ENCODE measurements around the gene SPSB3.

The SPSB3 gene

DNA sequence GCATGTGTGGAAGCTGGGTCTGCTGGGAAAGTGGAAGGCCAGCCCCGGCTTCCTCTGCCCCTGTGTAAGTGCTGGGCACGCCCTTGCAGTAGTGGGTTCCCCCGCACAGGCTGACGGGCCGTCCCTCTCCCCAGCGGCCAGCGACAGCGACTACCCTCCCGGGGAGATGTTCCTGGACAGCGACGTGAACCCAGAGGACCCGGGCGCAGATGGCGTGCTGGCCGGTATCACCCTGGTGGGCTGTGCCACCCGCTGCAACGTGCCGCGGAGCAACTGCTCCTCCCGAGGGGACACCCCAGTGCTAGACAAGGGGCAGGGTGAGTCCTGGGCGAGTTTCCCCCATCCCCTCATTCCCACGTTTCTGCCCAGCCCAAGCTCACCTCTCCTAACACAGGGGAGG, 16.5 kb downstream of the SPSB3 start:
- TF ChIP-seq, protein P1, sequence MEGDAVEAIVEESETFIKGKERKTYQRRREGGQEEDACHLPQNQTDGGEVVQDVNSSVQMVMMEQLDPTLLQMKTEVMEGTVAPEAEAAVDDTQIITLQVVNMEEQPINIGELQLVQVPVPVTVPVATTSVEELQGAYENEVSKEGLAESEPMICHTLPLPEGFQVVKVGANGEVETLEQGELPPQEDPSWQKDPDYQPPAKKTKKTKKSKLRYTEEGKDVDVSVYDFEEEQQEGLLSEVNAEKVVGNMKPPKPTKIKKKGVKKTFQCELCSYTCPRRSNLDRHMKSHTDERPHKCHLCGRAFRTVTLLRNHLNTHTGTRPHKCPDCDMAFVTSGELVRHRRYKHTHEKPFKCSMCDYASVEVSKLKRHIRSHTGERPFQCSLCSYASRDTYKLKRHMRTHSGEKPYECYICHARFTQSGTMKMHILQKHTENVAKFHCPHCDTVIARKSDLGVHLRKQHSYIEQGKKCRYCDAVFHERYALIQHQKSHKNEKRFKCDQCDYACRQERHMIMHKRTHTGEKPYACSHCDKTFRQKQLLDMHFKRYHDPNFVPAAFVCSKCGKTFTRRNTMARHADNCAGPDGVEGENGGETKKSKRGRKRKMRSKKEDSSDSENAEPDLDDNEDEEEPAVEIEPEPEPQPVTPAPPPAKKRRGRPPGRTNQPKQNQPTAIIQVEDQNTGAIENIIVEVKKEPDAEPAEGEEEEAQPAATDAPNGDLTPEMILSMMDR (IDR thresholded peaks at IDR 0.05; ENCODE audit: low read depth, low read length) = no peak
- no peak for DNase-seq (ENCODE audit: extremely low read depth, low read depth)

DNA sequence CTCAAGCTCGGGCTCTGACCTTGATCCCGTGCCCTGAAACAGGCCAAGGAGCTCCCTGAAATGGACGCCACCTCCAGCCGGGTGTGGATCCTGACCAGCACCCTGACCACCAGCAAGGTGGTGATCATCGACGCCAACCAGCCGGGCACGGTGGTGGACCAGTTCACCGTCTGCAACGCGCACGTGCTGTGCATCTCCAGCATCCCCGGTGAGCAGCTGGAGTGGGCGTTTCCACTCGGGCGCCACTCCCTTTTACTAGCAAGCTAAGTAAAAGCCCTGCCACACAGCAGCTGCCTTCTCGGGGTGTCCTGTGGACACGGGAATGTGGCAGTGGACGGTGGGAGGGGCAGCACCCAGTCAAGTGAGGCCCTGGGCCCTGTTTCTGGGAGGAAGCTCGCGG, 17.4 kb downstream of the SPSB3 start:
- TF ChIP-seq, protein P1 (IDR thresholded peaks at IDR 0.05; ENCODE audit: low read depth, low read length) = no peak
- no peak for DNase-seq (ENCODE audit: extremely low read depth, low read depth)

DNA sequence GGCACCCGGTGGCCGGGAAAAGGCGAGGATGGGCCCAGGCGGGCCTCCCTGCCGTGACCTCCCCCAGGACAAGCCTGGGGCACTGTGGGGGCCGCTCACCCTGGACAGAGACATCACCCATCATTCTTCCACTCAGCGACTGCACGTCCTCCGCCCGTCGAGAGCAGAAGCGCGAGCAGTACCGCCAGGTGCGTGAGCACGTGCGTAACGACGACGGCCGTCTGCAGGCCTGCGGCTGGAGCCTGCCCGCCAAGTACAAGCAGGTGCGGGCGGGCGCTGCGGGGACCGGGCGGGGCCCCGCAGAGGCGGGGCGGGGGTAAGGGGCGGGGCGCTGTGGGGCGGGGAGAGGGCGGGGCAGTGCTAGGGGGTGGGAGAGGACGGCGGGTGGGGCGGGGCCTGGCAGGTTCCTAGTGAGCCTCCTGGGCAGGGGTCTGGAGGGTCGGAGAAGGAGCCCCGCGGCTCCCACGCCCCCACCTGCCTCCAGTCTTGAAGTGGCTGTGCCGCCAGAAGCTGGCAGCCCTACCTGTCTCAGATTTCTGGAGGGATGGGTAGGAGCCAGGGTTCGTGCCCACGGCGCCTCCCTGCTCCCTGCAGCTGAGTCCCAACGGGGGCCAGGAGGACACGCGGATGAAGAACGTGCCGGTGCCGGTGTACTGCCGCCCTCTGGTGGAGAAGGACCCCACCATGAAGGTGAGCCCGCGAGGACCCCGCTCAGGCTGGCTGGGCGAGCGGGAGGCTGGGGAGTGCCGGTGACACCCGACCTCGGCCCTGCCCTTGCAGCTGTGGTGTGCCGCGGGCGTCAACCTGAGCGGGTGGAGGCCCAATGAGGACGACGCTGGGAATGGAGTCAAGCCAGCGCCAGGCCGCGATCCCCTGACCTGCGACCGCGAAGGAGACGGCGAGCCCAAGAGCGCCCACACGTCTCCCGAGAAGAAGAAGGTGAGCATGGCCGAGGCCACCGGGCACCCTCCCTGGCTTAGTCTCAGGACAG, 18.6 kb downstream of the SPSB3 start:
- TF ChIP-seq, protein P1 (IDR thresholded peaks at IDR 0.05; ENCODE audit: low read depth, low read length) = peak; percentile 29

DNA sequence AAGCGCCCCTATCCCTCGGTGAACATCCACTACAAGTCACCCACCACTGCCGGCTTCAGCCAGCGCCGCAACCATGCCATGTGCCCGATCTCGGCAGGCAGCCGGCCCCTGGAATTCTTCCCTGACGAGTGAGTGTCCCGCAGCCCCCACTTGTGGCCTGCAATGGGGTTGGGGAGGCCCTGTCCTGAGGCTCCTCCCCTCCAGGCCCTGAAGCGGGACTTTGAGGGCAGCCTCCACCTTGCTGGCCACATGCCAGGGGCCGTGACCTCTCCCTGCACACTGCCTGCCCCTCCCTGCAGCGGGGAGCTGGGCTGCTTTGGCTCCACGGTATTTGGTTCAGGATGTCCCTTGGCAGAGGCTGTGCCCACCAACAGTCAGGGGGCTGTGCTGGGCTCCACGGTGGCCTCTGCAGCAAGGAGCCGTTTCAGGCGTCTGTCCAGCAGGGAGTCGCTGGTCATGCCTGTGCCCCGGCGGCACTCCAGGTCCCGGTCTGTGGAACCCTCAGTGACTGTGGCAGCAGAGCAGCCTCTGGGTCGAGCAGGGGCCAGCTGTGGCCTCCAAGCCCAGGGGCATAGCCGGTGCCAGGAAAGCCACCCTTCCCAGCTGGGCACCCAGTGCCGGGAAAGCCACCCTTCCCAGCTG, 19.4 kb downstream of the SPSB3 start:
- TF ChIP-seq, protein P1 (IDR thresholded peaks at IDR 0.05; ENCODE audit: low read depth, low read length) = no peak
- DNase-seq (ENCODE audit: extremely low read depth, low read depth) = no peak

More for the DNA sequence above, 18.6 kb downstream of the SPSB3 start:
- DNase-seq (ENCODE audit: extremely low read depth, low read depth) = no peak

DNA sequence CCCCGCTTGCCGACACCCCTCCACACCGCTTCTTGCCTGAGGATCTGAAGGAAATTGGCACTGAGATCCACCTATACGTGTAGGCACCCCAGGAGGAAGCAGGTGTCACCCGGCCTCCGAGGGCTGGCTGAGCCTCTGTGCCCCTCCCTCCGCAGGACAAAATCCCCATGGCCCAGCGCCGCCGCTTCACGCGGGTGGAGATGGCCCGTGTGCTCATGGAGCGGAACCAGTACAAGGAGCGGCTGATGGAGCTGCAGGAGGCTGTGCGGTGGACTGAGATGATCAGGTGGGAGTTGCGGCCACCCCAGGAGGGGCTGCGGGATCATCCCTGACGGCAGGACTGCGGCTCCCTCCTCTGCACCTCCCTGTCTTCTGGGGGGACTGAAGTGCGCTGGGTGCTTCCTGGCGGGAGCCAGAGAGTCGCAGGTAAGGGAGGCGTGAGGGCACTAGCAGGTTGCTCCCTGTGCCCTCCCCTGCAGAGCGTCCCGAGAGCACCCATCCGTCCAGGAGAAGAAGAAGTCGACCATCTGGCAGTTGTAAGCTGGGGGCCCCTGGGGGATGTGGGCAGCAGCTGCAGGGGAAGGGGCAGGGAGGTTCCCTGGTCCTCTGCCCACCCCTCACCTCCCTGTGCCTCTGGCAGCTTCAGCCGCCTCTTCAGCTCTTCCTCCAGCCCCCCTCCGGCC, 20.0 kb downstream of the SPSB3 start:
- DNase-seq (ENCODE audit: extremely low read depth, low read depth) = no peak
- TF ChIP-seq, protein P1 (IDR thresholded peaks at IDR 0.05; ENCODE audit: low read depth, low read length) = no peak

DNA sequence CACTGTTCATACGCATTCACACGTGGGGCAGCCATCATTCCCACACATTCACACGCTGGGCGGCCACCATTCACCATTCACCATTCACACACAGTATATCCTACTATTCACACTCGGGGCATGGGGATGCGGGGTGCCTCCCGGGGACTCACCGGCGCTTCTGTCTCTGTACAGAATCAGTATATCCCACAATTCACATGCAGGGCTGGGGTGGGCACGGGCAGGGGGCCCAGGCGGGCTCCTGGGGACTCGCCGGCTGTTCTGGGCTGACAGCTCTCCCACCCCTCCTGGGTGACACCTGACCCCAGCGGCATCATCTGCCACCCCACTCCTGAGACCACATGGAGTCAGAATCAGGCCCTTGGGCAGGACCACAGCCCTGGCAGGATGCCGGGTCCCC, 20.6 kb downstream of the SPSB3 start:
- TF ChIP-seq, protein P1 (IDR thresholded peaks at IDR 0.05; ENCODE audit: low read depth, low read length) = no peak

More for the DNA sequence above, 20.6 kb downstream of the SPSB3 start:
- no peak for DNase-seq (ENCODE audit: extremely low read depth, low read depth)

Measured in AG09319 (cell line).